Esophagus squamous epithelium (tissue), 5 donors: ENCODE results near the gene SLC17A2. TPM values are rescaled to one million over a fixed set of nuclear protein-coding genes. Genes with fewer than 3 reads are reported as not detected.
A peak's percentile ranks its signal among the peaks of the same experiment; 100 is the strongest.

Experiments used
- DNase-seq: peaks from one replicate; lab custom pipeline; 2025; lab: John Stamatoyannopoulos, UW
- H3K27ac ChIP-seq, 4 donors: fragments of 200-600 bp; sonication (generic); one replicate each; pipeline ENCODE4 v1.5.1; 2016 to 2019; ENCODE audit warnings: mild to moderate bottlenecking in 1 of 4
- H3K27me3 ChIP-seq, 4 donors: fragments of 200-600 bp; sonication (generic); 1 replicate in 3 of 4; 2 replicates in 1 of 4; pipeline versions ENCODE4 v1.5.1 to v1.6.0; 2017 to 2021; ENCODE audit warnings: antibody characterized with exemption in 1 of 4
- H3K36me3 ChIP-seq, 3 donors: fragments of 200-600 bp; sonication (generic); one replicate each; pipeline ENCODE4 v1.5.1; 2016 to 2019
- H3K4me1 ChIP-seq, 3 donors: fragments of 200-600 bp; sonication (generic); one replicate each; pipeline ENCODE4 v1.5.1; 2017 to 2019
- H3K4me3 ChIP-seq, 4 donors: fragments of 200-600 bp; sonication (generic); 1 replicate in 3 of 4; 2 replicates in 1 of 4; pipeline ENCODE4 v1.5.1; 2016 to 2019; ENCODE audit warnings: mild to moderate bottlenecking in 2 of 4, moderate library complexity in 1 of 4
- H3K9me3 ChIP-seq, 3 donors: fragments of 200-600 bp; sonication (generic); one replicate each; pipeline ENCODE4 v1.5.1; 2016 to 2019
- POLR2A ChIP-seq, 4 donors: fragments of 450-650 bp; IDR thresholded peaks; one replicate each; pipeline ENCODE4 v1.6.1; 2017; ENCODE audit warnings: antibody characterized with exemption in 4 of 4, mild to moderate bottlenecking in 4 of 4, moderate library complexity in 3 of 4
- WGBS, 2 donors: methylation state at CpG; one replicate each; pipeline ENCODE4 v1.1.5; 2018; 5-methylcytosine and 5-hydroxymethylcytosine counted together
- intact Hi-C: fragments of 100-400 bp; cut with DNase I; formaldehyde crosslinking; loops from one replicate; pipeline ENCODE4 v1.15.0; 2022
- total RNA-seq, 4 donors: library from RNA; depleted of rRNA; stranded (reverse); fragments of >200 nt; gene quantifications; one replicate each; pipeline ENCODE4 v1.1.0, GENCODE V29; 2016
- TF ChIP-seq, protein P1 (sequence below), 6 experiments: fragments of 450-650 bp in 4 of 6; fragments of 200-600 bp in 2 of 6; sonication (generic) in 2 of 6; IDR thresholded peaks; one replicate each; pipeline ENCODE4 v1.5.1; 2016 to 2019; ENCODE audit warnings: antibody characterized with exemption in 6 of 6, mild to moderate bottlenecking in 4 of 6, moderate library complexity in 4 of 6
- donor health status: DM: yes; HTN: yes; CAD: no.

SLC17A2 gene
- total RNA-seq, 4 donors from 2014 or later = not detected

DNA sequence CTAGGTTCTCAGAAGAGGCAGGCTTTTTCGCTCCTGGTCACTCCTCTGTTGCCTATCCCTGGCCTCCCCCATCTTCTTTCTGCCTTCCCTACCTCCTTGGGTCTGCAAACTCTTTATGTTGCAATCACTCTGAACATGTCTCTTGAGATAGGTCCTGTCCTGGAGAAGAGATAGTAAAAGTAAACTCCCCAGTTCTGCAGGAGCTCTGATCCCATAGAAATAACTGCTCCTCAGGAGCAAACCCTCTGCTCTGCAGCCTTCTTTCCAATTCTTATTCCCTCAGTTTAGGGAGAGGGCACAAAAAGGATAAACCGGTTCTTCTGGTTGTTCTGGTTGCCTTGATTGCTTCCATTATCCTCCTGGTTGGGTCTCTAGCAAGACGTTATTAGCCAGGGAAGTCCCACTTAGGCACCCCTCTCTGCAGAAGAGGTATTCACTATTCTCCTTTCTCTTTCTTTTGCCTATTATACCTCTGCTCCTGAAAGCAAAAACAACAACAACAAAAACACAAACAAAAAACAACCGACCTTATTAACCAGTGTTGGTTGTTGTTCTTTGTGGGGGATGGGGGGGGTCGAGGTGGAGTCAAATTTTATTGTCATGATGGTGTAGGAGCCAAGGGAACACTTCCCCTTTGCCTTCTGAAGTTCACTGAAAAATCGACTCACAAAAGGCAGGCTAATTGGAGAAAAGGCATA, 33.1 kb upstream of the SLC17A2 start:
- intact Hi-C loops = no loop called here
- DNase-seq = no peak
- 5 to 7% methylated on average over 6 of the region's 6 CpGs for WGBS, 2 donors
- TF ChIP-seq, protein P1, sequence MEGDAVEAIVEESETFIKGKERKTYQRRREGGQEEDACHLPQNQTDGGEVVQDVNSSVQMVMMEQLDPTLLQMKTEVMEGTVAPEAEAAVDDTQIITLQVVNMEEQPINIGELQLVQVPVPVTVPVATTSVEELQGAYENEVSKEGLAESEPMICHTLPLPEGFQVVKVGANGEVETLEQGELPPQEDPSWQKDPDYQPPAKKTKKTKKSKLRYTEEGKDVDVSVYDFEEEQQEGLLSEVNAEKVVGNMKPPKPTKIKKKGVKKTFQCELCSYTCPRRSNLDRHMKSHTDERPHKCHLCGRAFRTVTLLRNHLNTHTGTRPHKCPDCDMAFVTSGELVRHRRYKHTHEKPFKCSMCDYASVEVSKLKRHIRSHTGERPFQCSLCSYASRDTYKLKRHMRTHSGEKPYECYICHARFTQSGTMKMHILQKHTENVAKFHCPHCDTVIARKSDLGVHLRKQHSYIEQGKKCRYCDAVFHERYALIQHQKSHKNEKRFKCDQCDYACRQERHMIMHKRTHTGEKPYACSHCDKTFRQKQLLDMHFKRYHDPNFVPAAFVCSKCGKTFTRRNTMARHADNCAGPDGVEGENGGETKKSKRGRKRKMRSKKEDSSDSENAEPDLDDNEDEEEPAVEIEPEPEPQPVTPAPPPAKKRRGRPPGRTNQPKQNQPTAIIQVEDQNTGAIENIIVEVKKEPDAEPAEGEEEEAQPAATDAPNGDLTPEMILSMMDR (IDR thresholded peaks at IDR 0.05) = no peak
- H3K36me3 ChIP-seq = peaks cover 4 to 39% (median 13%) of the 10 kb centered on the region in 3 donors
- peak overlapping the region; percentile 48 to 66 (median 62) for H3K4me3 ChIP-seq
- H3K27ac ChIP-seq = peak overlapping the region; percentile 92 to 97 (median 94)
- no peaks in the 10 kb centered on the region for H3K27me3 ChIP-seq
- peaks cover 13 to 77% (median 47%) of the 10 kb centered on the region in 3 donors for H3K4me1 ChIP-seq
- no peaks in the 10 kb centered on the region for H3K9me3 ChIP-seq

- peak; percentile 44 for DNase-seq
- TF ChIP-seq POLR2A (IDR thresholded peaks at IDR 0.05) = peak in 3 of 4 donors; percentile 86 to 95 (median 91)
- TF ChIP-seq, protein P1 (IDR thresholded peaks at IDR 0.05) = no peak
- intact Hi-C loops = no loop called here
- WGBS, 2 donors = 0 to 2% methylated on average over 11 of the region's 11 CpGs
- Histone ChIP-seq H3K9me3 (no peaks in the 10 kb centered on the region), H3K27me3 (no peaks in the 10 kb centered on the region), H3K4me3 (peak within 1 kb of the TSS; percentile 48 to 66 (median 62)), H3K36me3 (peaks cover 4 to 28% (median 13%) of the 10 kb centered on the region in 3 donors), H3K4me1 (peaks cover 7 to 68% (median 41%) of the 10 kb centered on the region in 3 donors), H3K27ac (peak within 1 kb of the TSS; percentile 92 to 97 (median 94))
Measured at GRCh38 chr6:25962149-25963127, 31.9 kb upstream of the SLC17A2 start, which contains the start of gene TRIM38. Gene TRIM38, plus strand, starts transcription at chr6:25962802. Its CDS starts 3,721 bp downstream, at chr6:25966523.

DNA sequence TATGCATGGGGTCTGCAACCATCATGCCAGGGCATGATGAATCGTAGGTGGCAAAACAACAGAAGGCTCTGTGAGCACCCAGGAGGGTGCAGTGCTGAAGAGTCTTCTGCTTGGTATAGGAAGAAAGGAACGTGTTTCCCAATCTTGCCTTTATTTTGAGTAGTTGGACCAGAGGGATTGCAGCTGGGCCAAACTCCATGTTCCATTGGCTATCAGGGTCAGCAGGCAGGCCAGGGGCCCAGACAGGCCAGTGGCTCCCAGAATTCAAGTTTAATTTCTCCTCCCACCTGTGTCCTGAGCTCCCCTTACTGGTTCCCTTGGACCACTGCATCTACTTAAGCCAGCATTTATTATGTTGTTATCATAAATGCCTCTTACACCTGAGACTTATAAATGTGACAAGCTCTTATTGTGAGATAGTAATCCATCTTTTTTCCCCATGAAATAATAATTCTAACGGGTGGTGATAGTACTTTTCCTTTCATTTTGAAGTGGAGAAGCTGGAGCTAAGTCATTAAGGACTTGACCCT, 31.2 kb upstream of the SLC17A2 start:
- Histone ChIP-seq H3K27me3 (no peaks in the 10 kb centered on the region), H3K36me3 (peaks cover 2 to 22% (median 11%) of the 10 kb centered on the region in 3 donors), H3K4me3 (peak overlapping the region; percentile 48 to 66 (median 62)), H3K4me1 (peaks cover 7 to 60% (median 35%) of the 10 kb centered on the region in 3 donors), H3K9me3 (no peaks in the 10 kb centered on the region), H3K27ac (peak overlapping the region; percentile 92 to 97 (median 94))
- intact Hi-C loops = no loop called here
- no peak for TF ChIP-seq POLR2A (IDR thresholded peaks at IDR 0.05)
- TF ChIP-seq, protein P1 (IDR thresholded peaks at IDR 0.05) = no peak
- WGBS, 2 donors = 61 to 62% methylated on average over 2 to 3 of the region's 3 CpGs
- DNase-seq = no peak

DNA sequence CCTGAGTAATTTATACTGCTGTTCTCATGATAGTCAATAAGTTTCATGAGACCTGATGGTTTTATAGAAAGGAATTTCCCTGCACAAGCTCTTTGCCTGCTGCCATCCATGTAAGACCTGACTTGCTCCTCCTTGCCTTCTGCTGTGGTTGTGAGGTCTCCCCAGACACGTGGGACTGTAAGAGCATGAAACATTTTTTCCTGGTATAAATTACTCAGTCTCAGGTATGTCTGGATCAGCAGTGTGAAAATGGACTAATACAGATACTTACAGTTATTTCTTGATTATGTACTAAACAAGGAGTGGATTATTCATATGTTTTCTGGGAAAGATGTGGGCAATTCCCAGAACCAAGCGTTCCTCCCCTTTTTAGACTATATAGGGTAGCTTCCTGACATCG, 30.2 kb upstream of the SLC17A2 start:
- intact Hi-C loops = no loop called here
- TF ChIP-seq POLR2A (IDR thresholded peaks at IDR 0.05) = no peak
- TF ChIP-seq, protein P1 (IDR thresholded peaks at IDR 0.05) = no peak
- WGBS, 2 donors = 76 to 78% methylated on average over 3 of the region's 3 CpGs
- H3K4me3 ChIP-seq = no peak overlapping the region
- peaks cover 0 to 13% (median 5%) of the 10 kb centered on the region in 3 donors for H3K36me3 ChIP-seq
- H3K27me3 ChIP-seq = no peaks in the 10 kb centered on the region
- DNase-seq = no peak
- H3K27ac ChIP-seq = peak overlapping the region in 1 of 4 donors; percentile 94
- no peaks in the 10 kb centered on the region for H3K9me3 ChIP-seq
- H3K4me1 ChIP-seq = peaks cover 7 to 51% (median 26%) of the 10 kb centered on the region in 3 donors
